Cardiac muscle cell (in vitro differentiated cells and primary cell): ENCODE results near the gene RSAD1. TPM values are rescaled to one million over a fixed set of nuclear protein-coding genes. Genes with fewer than 3 reads are reported as not detected.

Source experiments
- DNase-seq, 2 donors: peaks; one replicate each; pipeline versions ENCODE4 v3.0.0 to v3.0.0-alpha.2; 2010 to 2017; ENCODE audit warnings: low read depth in 1 of 2, low spot score in 1 of 2
- H3K27ac ChIP-seq: fragments of 200-600 bp; sonication (generic); 2 replicates; pipeline ENCODE4 v1.5.1; 2016
- H3K27me3 ChIP-seq: fragments of 200-600 bp; sonication (generic); 2 replicates; pipeline ENCODE4 v1.6.0; 2016; ENCODE audit warnings: control low read depth
- H3K36me3 ChIP-seq: fragments of 200-600 bp; sonication (generic); 2 replicates; pipeline ENCODE4 v1.5.1; 2016; ENCODE audit warnings: control low read depth
- H3K4me1 ChIP-seq: fragments of 200-600 bp; sonication (generic); 2 replicates; pipeline ENCODE4 v1.8.1; 2017; ENCODE audit warnings: low read depth, mild to moderate bottlenecking, mixed run types
- H3K4me3 ChIP-seq: fragments of 200-600 bp; sonication (generic); 2 replicates; pipeline ENCODE4 v1.5.1; 2016; ENCODE audit warnings: mild to moderate bottlenecking
- H3K9me3 ChIP-seq: fragments of 200-600 bp; sonication (generic); 2 replicates; pipeline ENCODE4 v1.5.1; 2017; ENCODE audit warnings: low read depth, mild to moderate bottlenecking, control low read depth
- CTCF ChIP-seq: IDR thresholded peaks from 2 replicates; pipeline ENCODE4 v1.5.1; 2012; ENCODE audit warnings: low read depth, mild to moderate bottlenecking, low read length
- polyA plus RNA-seq: library from polyadenylated mRNA; unstranded; fragments of >200 nt; fragmentation: Nextera tagmentation; extraction: Ambion mirVana; gene quantifications from 2 replicates; pipeline ENCODE4 v1.2.1, GENCODE V29; 2016
- total RNA-seq: library from RNA; depleted of rRNA; stranded (reverse); fragments of >200 nt; gene quantifications from 2 replicates; pipeline ENCODE4 v1.2.3, GENCODE V29; 2016

The RSAD1 gene
- total and polyA plus RNA-seq, 2 experiments from 2014 or later: 35.8 to 39.7 TPM

DNA sequence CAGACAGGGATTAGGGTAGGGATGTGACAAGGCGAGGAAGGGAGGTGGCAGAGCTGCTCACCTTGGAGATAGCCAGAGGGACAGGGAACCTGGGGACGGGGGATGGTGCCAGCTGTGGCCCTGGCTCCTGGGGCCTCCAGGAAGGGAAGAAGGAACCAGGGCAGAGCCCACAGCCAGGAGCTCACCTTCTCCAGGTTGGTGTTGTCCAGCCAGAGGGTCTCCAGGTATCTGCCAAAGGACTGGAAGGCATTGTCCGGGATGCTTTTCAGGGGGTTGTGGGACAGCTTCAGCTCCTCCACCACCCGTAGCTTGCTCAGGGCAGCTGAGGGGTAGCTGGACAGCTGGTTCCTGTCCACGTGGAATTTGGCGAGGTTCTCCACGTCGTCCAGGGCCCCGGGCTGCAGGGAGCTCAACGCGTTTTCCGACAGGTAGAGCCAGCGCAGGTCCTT lies 10.8 kb upstream of the RSAD1 start:
- Histone ChIP-seq H3K27me3 (peaks cover 21% of the 10 kb centered on the region), H3K27ac (no peak overlapping the region), H3K4me1 (no peaks in the 10 kb centered on the region), H3K36me3 (peaks cover 10% of the 10 kb centered on the region), H3K4me3 (no peak overlapping the region), H3K9me3 (no peaks in the 10 kb centered on the region)
- DNase-seq: no peak
- no peak for TF ChIP-seq CTCF

DNA sequence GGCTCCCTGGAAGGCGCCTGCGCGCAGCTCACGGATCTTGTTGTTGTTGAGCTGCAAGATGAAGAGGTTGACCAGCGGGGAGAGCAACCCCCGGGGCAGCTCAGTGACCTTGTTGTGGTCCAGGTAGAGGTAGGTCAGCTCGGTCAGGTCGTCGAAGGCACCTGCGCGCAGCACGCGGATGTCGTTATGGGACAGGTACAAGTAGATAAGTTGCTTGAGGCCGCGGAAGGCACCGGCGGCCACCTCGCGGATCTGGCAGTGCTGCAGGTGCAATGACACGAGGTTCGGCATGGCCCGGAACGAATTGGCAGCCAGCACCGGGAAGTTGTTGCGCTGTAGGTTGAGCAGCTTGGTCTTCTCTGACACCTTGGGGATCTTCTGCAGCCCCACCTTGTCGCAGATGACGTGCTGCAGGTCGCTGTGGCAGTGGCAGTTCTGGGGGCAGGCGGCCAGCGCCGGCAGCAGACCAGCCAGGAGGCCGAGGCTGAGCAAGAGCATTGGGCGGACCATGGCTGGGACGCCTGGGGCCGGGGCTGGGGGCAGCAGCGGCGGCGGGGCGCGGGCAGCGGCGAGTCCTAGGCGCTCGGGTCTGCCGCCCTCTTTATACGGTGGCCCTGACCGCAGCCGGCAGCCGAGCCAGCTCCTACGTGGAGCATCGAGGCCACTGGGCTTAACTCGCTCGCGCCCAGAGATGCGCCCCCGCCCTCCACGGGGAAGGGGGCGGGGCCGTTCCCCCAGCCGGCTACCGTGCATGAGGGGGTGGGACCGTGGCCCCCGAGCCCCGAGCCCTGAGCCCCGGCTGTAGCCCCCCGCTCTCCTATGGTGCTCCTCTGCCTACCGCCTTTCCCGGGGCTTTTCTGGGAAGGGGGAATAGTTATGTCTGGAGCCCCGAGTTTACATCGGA lies 10.1 kb upstream of the RSAD1 start, which contains the start of gene CHAD:
Gene CHAD (minus strand): TSS at position 577 of the 904 bp plus-strand sequence. CDS start 67 bp downstream, at position 510.
- Histone ChIP-seq H3K36me3 (peaks cover 12% of the 10 kb centered on the region), H3K4me3 (no peak within 1 kb of the TSS), H3K9me3 (no peaks in the 10 kb centered on the region), H3K4me1 (no peaks in the 10 kb centered on the region), H3K27me3 (peaks cover 21% of the 10 kb centered on the region), H3K27ac (no peak within 1 kb of the TSS)
- peak in 1 of 2 donors; percentile 34 for DNase-seq
- no peak for TF ChIP-seq CTCF

GRCh38 chr17:50469208-50469605 lies 9.5 kb upstream of the RSAD1 start:
- Histone ChIP-seq H3K9me3 (no peaks in the 10 kb centered on the region), H3K27ac (no peak overlapping the region), H3K36me3 (peaks cover 12% of the 10 kb centered on the region), H3K4me1 (no peaks in the 10 kb centered on the region), H3K27me3 (peaks cover 21% of the 10 kb centered on the region), H3K4me3 (no peak overlapping the region)
- no peak for TF ChIP-seq CTCF
- DNase-seq: no peak

DNA sequence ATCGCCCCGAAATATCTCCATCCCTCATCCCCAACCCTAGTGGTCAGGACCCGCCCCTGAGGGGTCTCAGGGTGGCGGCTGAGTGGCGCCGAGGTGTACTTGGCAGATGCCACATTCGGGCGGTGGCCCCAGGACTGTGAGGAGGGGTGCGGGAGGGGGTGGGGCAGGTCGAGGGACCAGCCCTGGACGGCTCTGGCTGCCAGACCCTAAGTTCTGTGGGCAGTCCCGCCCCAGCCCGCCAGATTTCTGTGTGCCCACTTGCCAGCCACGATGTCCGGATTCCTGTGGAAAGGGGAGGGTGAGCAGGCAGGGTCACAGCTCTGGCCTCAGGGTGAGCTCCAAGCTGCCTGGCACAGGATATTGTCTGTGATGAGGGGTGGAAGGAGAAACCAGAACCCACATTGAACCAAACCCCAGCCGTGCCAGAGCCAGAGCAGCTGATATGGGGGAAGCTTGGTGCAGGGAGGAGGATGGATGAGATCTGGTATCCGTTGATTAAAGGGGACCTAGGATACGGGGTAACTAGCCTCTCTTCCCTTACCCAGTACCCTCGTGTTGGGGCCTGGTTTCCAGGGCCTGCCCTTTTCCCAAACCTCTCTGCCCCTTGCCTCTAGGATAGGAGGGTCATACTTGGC lies 8.9 kb upstream of the RSAD1 start:
- H3K27ac ChIP-seq: no peak overlapping the region
- H3K36me3 ChIP-seq: peaks cover 7% of the 10 kb centered on the region
- no peaks in the 10 kb centered on the region for H3K4me1 ChIP-seq
- no peak overlapping the region for H3K4me3 ChIP-seq
- H3K27me3 ChIP-seq: peaks cover 21% of the 10 kb centered on the region
- TF ChIP-seq CTCF: no peak
- H3K9me3 ChIP-seq: no peaks in the 10 kb centered on the region
- no peak for DNase-seq

GRCh38 chr17:50470426-50470825 lies 8.2 kb upstream of the RSAD1 start:
- no peak overlapping the region for H3K4me3 ChIP-seq
- no peaks in the 10 kb centered on the region for H3K4me1 ChIP-seq
- peaks cover 5% of the 10 kb centered on the region for H3K36me3 ChIP-seq
- H3K9me3 ChIP-seq: no peaks in the 10 kb centered on the region
- no peak for TF ChIP-seq CTCF
- H3K27me3 ChIP-seq: peaks cover 21% of the 10 kb centered on the region
- H3K27ac ChIP-seq: no peak overlapping the region
- no peak for DNase-seq
